H1 (cell line): ENCODE results near the gene REM2.

Source experiments
- CTCF ChIP-seq, 3 experiments: IDR thresholded peaks; 1 replicate in 2 of 3; 2 replicates in 1 of 3; pipeline versions ENCODE4 v1.5.1 to v1.6.1; 2011; ENCODE audit warnings: low read length in 3 of 3, mild to moderate bottlenecking in 3 of 3, inconsistent platforms in 2 of 3, low read depth in 1 of 3, moderate library complexity in 1 of 3; ENCODE audit not compliant: insufficient read depth in 1 of 3; ENCODE audit errors: control extremely low read depth in 1 of 3
- SIN3A ChIP-seq, 2 experiments: IDR thresholded peaks in 1 of 2; conservative IDR thresholded peaks in 1 of 2; 2 replicates each; pipeline ENCODE4 v1.6.1; 2011 to 2012; ENCODE audit warnings: low read length in 2 of 2, improper control_type of control experiment in 1 of 2, low read depth in 1 of 2, mild to moderate bottlenecking in 1 of 2
- ZNF274 ChIP-seq: IDR thresholded peaks from 2 replicates; pipeline ENCODE4 v1.7.0; 2012; ENCODE audit warnings: low read length, borderline replicate concordance; ENCODE audit errors: extremely low read depth

- TF ChIP-seq SIN3A (conservative IDR thresholded peaks at IDR 0.05 in 1 of 2, IDR thresholded peaks at IDR 0.05 in 1 of 2; ENCODE audit: low read depth in 1 of 2, low read length in 2 of 2) = no peak
- no peak for TF ChIP-seq ZNF274
- TF ChIP-seq CTCF (IDR thresholded peaks at IDR 0.05; ENCODE audit: control extremely low read depth in 1 of 3, insufficient read depth in 1 of 3, low read depth in 1 of 3, low read length in 3 of 3) = no peak
Measured at GRCh38 chr14:22841769-22842168, 41.3 kb upstream of the REM2 start.
